GM19193 (cell line): ENCODE results near the gene NUMB.

Source experiments
- POLR2A ChIP-seq: IDR thresholded peaks from 4 replicates; pipeline ENCODE4 v1.6.1; 2011; ENCODE audit not compliant: insufficient read depth, insufficient read length; ENCODE audit errors: extremely low read depth

Gene NUMB

DNA sequence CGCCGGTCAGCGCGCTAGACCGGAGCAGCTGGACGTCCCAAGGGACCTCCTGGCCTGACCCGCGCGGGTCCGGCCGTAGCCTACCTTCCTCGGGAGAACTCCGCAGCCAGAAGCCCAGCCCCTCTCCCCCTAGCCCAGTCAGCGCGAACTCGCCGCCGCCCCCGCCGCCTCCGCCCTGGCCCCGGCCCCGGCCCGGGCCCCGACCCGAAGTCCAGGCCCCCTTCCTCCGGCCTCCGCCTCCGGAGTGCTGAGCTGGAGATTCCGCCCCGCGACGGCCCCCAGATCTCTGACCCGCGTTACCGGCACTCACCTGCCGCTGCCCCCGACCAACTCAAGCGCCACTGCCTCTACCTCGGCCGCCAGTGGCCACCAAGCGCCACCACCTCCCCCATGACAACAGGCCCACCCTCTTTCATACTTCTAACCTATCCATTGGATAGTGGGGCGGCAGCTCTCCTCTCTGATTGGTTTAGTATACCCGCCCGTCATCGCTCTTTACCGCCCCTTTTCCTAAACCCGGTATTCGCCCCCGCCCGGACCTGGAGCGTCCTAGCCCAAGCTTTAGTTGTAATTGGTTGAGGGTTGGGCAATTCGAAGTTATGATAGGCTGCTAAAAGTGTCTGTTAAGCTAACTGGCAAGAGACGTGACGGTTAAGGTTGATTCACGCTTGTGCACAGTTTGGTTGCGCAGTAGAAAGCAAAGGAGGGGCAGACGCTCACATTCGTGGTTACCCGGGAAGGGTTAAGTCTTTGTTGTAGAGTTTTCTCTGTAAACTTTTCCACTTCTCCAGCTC is at the start of gene NUMB:
Gene NUMB, minus strand, starts transcription at position 364 of the 794 bp plus-strand sequence. CDS start 102,795 bp downstream, outside the sequence.
- peak; percentile 78 for TF ChIP-seq POLR2A

DNA sequence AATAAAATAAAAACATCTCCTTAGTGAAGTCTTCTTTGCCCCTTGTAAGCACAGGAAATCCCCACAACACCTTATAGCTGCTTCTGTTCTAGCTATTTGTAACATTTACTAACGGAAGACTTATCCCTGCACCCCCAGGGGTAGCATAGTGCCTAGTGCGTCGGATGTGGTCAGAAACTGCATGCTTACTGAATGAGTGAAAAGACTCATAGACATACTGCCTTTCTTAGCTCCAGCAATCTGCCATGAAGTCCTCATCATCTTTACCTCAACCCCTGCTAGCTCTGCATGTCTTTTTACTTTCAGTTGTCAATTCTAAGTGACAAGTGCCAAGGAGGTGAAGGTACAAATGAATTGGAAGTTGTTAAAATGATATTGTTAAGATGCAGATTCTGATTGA is 45.3 kb upstream of the NUMB start:
- TF ChIP-seq POLR2A = no peak

DNA sequence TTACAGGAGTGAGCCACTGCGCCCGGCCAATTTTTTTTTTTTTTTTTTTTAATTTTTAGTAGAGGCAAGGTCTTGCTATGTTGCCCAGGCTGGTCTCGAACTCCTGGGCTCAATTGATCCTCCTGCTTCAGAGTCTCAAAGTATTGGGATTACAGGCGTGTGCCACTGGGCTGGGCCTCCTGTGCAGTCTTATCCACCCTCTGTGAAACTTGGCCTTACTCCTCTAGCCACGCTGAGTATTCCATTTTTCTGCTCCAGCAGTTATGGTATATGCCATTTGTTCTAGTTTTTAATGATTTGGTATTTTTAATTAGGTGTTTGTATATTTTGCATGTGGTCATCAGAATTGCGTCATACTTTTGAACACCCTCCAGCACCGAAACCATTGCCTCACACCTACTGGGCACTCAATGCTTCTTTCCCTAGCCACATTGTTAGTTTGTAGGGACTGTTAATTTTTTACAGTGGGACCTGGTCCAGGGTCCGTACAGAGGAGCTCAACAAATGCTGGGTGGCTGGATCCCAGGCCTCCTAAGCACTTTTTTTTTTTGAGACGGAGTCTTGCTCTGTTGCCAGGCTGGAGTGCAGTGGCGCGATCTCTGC is 43.8 kb upstream of the NUMB start:
- no peak for TF ChIP-seq POLR2A

DNA sequence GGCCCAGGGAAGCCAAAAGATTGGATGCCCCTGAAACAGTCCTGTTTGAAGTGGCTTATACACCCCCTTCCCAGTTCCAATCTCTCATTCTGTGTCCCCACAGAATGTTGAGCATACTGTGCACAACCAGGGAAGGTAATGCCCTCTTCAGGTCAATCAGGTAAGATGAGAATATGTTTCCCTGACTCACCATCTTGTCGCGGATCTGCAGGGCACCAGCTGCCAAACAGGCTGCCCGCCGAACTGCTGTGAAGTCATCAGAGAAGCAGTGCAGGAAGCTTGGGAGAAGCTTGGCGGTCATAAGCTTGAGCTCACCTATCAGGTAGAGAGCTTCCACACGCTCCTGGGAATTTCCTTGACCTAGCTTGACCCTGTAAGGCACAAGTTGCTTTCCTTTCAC is 42.0 kb upstream of the NUMB start:
- TF ChIP-seq POLR2A = no peak

DNA sequence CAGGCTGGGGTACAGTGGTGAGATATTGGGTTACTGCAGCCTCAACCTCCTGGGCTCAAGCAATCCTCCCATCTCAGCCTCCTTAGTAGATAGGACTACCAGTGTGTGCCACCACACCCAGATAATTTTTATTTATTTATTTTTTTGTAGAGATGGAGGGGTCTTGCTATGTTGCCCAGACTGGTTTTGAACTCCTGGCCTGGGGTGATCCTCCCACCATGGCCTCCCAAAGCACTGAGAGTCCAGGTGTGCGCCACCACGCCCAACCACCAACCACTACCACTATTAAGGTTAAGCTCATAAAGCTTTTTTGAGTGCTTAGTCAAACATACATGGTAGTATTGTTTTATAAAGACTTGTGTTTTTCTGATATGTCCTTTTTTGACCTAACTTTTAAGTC is 36.2 kb upstream of the NUMB start:
- no peak for TF ChIP-seq POLR2A

DNA sequence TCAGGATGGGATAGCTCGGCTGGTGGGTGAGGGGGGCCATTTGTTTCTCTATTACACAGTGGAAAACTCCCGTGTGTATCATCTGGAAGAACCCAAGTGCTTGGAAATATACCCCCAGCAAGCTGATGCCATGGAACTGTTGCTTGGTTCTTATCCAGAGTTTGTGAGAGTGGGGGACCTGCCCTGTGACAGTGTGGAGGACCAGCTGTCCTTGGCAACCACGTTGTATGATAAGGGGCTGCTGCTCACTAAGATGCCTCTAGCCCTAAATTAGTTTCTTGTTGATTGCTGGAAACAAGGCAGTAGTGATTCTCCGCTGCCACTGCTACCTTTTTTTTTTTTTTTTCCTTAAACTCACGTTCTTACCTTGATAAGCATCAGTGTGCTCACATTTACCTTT is 34.3 kb upstream of the NUMB start:
- no peak for TF ChIP-seq POLR2A

DNA sequence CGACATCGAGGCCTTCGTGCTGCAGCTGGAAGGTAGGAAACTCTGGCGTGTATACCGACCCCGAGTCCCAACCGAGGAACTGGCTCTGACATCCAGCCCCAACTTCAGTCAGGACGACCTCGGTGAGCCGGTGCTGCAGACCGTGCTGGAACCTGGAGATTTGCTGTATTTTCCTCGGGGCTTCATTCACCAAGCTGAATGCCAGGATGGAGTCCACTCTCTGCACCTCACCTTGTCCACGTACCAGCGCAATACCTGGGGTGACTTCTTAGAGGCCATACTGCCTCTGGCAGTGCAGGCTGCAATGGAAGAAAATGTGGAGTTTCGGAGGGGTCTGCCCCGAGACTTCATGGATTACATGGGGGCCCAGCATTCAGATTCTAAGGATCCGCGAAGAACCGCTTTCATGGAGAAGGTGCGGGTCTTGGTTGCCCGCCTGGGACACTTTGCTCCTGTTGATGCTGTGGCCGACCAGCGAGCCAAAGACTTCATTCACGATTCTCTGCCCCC is 33.8 kb upstream of the NUMB start:
- TF ChIP-seq POLR2A = no peak

DNA sequence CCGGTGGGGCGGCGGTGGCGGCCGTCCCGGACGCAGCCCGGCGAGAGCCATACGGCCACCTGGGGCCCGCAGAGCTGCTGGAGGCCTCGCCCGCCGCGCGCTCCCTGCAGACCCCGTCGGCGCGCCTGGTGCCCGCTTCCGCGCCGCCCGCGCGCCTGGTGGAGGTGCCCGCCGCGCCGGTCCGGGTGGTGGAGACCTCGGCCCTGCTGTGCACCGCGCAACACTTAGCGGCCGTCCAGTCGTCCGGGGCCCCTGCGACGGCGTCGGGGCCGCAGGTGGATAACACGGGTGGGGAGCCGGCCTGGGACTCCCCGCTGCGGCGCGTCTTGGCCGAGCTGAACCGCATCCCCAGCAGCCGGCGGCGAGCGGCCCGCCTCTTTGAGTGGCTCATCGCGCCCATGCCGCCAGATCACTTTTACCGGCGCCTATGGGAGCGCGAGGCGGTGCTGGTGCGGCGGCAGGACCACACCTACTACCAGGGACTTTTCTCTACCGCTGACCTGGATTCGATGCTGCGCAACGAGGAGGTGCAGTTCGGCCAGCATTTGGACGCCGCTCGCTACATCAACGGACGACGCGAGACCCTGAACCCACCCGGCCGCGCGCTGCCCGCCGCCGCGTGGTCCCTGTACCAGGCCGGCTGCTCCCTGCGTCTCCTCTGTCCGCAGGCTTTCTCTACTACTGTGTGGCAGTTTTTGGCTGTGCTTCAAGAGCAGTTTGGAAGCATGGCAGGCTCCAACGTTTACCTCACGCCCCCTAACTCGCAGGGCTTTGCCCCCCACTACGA is 33.1 kb upstream of the NUMB start:
- no peak for TF ChIP-seq POLR2A

DNA sequence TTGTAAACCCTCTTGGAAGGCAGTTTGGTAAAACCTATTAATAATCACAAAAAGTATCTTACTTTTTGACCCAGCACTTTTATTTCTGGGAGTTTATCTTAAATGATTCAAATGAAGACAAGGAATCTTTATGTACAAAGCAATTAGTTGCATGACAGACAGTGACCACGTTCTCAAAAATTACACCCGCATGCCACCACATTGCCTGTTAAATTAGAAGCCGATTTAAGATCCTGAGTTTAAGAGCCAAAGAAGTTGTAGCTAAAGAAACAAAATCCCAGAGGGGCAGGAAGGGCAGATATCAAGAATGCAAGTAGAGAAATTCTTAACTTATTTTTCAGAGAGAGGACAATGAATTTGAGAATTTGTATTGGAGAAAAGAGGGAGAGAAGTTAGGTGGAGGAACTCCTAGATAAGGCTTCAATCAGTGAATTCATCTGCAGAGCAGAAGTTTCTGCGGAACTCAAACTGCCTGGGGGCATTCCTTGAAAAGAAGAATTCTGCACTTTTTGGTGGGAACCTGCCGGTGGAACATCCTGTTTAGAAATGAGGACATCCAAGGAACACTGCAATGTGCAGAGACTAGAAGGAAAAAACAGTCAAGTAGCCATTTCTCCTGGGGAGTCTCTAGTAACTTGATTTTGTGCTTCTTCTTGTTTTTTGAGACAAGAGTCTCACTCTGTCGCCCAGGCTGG is 31.3 kb upstream of the NUMB start:
- TF ChIP-seq POLR2A = no peak

DNA sequence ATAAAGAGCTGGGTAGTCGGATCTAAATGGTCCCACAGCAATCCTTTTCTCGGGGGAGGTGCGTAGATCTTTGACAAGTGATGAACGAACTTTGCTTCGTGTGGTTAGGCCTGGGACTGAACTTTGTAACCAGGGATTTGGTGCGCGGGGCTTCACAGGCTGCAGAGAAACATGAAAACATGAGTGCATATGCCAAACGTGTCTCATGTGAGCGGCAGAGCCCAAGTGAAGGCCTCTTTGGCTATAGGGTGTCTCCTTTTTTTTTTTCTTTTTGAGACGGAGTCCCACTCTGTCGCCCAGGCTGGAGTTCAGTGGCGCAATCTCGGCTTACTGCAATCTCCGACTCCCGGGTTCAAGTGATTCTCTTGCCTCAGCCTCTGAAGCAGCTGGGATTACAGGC is 20.3 kb upstream of the NUMB start:
- TF ChIP-seq POLR2A = no peak

DNA sequence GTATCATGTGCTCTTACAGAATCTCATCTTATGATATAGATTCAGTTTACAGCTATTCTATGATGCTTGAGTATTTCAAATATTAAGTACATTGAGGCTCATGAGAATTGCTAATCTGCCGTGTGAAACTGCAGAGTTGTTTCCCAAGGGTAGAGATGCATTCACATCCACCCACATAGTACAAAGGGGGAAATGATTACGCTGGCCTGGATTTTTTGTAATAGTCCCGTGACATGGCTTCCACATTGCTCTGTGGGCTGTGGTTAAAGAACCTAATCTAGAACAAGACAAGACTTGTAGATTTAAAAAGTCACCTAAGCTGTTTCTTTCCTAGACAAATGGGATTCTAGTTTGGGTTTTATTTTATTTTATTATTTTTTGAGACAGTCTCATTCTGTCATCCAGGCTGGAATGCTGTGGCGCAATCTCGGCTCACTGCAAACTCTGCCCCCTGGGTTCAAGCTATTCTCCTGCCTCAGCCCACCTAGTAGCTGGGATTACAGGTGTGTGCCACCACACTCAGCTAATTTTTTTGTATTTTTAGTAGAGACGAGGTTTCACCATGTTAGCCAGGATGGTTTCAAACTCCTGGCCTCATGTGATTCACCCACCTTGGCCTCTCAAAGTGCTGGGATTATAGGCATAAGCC is 19.4 kb upstream of the NUMB start:
- TF ChIP-seq POLR2A = no peak

DNA sequence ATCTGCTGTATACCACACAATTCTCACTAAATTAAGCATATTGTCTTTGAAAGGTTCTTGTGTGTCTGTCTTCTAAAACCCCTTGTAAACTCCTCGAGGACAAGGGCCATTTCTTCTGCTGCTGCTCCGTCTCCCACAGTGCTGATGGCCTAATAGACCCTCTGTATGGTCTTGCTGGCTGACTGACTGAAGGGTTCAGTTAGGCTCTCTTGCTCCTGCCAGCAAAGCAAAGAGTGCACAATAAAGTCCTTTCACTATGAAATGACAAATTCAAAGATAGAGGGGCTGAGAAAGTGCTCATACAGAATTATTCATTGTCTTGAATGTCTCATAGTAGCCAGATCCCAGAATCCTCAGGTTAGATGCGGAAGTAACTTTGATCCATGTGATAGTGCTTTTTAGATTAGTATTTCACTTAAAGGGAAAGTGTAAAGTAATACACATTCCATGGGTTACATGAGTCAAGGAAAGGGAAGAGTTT is 18.1 kb upstream of the NUMB start:
- TF ChIP-seq POLR2A = no peak

DNA sequence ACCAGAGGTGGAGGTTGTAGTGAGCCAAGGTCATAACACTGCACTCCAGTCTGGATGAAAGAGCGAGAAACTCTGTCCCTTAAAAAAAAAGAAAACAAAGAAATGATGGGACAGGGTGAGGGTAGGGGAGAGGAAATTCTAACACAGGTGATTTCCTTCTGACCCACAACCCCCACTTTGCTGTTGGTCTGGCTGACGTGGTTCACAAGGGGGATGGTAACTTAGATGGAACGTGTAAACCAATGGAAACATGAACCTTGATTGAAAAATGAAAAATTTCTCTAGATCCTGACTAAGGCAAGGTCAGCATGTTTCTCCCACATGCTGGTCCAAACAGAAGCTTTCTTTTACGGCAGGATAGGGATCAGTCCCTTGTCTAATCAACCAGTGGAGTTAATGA is 16.6 kb upstream of the NUMB start:
- TF ChIP-seq POLR2A = no peak
